ES-I3 (cell line): ENCODE measurements around the gene GABRA5.

Experiments used
- H3K36me3 ChIP-seq: 2 replicates; pipeline ENCODE4 v1.6.1; 2013; ENCODE audit warnings: mild to moderate bottlenecking, low read length, control low read depth, moderate library complexity; ENCODE audit not compliant: insufficient read depth
- H3K4me1 ChIP-seq: 2 replicates; pipeline ENCODE4 v1.6.1; 2013; ENCODE audit warnings: mild to moderate bottlenecking, control low read depth, low read length; ENCODE audit not compliant: insufficient read depth
- H3K9ac ChIP-seq: 2 replicates; pipeline ENCODE4 v1.6.1; 2013; ENCODE audit warnings: low read depth, mild to moderate bottlenecking, low read length, moderate library complexity
- H3K9me3 ChIP-seq: 2 replicates; pipeline ENCODE4 v1.6.1; 2013; ENCODE audit warnings: mild to moderate bottlenecking, low read length, moderate library complexity; ENCODE audit not compliant: control insufficient read depth, insufficient read depth

Gene GABRA5

DNA sequence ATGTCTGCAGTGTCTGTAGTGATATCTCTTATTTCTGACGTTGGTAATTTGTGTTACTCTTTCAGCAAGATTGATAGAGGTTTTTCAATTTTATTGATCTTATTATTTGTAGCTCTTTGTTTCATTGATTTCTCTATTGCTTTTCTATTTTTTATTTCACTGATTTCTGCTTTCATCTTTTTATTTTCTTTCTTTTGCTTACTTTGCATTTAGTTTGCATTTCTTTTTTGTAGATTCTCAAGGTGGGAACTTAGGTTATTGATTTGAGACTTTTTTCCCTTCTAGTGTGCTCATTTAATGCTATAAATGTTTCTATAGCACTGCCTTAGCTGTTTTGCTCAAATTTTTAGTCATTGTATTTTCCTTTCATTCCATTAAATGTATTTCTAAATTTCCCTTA, 54.6 kb downstream of the GABRA5 start:
- Histone ChIP-seq H3K9ac (no peak overlapping the region), H3K36me3 (no peaks in the 10 kb centered on the region), H3K9me3 (no peaks in the 10 kb centered on the region; the same call in 1 of the 2 replicates), H3K4me1 (no peaks in the 10 kb centered on the region)

DNA sequence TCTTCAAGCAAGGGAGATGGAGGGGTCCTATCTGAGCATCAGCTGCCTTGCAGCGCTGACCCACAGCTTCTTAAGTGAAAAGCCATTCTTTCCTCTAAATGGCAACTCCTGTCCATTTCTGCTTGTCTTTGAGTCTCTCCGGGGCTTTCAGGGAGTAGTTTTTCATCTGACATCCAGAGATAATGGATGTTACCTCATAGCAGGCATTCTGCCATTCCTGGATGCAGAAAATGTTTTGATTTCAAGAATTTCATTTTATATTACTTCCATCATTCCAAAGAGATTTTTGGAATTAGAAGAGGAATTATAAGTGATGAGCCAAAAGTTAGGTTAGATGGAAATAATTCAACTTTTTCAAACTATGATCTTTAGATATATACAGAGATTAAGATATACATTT, 59.2 kb downstream of the GABRA5 start:
- Histone ChIP-seq H3K9me3 (no peaks in the 10 kb centered on the region), H3K36me3 (no peaks in the 10 kb centered on the region), H3K9ac (no peak overlapping the region), H3K4me1 (no peaks in the 10 kb centered on the region)

- no peaks in the 10 kb centered on the region for H3K36me3 ChIP-seq
- no peaks in the 10 kb centered on the region for H3K4me1 ChIP-seq
These were observed 61.2 kb downstream of the GABRA5 start for GRCh38 chr15:26928051-26928450.

DNA sequence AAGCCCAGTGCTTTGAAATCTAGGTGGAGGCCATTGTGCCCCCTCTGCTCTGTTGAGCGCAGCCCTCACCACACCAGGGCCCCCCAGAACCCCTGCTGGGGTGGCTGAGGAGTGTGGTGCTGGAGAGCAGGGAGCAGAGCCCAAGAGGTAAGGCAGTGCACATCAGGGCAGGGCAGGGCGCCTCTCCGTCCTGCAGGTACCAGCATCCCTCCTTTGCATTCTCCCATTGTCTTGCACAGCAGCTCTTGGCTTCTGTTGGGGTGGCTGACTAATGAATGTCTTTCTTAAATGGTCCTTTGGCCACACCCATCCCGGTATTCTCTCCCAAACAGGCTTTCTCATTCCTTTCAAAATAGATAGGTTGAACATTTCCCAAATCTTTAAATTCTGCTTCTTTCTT, 62.7 kb downstream of the GABRA5 start:
- Histone ChIP-seq H3K9me3 (no peaks in the 10 kb centered on the region), H3K4me1 (no peaks in the 10 kb centered on the region)

More at GRCh38 chr15:26928051-26928450, 61.2 kb downstream of the GABRA5 start:
- Histone ChIP-seq H3K9ac (no peak overlapping the region), H3K9me3 (no peaks in the 10 kb centered on the region)

GRCh38 chr15:26934848-26935247, 68.0 kb downstream of the GABRA5 start:
- Histone ChIP-seq H3K4me1 (no peaks in the 10 kb centered on the region), H3K9me3 (no peaks in the 10 kb centered on the region), H3K36me3 (no peaks in the 10 kb centered on the region), H3K9ac (no peak overlapping the region)

More for the DNA sequence above, 62.7 kb downstream of the GABRA5 start:
- Histone ChIP-seq H3K36me3 (no peaks in the 10 kb centered on the region), H3K9ac (no peak overlapping the region)

- H3K4me1 ChIP-seq, result no peaks in the 10 kb centered on the region
- no peak overlapping the region for H3K9ac ChIP-seq
- H3K9me3 ChIP-seq, result no peaks in the 10 kb centered on the region
- H3K36me3 ChIP-seq, result no peaks in the 10 kb centered on the region
These were observed 68.5 kb downstream of the GABRA5 start for GRCh38 chr15:26935322-26935721.

- Histone ChIP-seq H3K36me3 (no peaks in the 10 kb centered on the region), H3K4me1 (no peaks in the 10 kb centered on the region), H3K9me3 (no peaks in the 10 kb centered on the region), H3K9ac (no peak overlapping the region)
These were observed 69.6 kb downstream of the GABRA5 start for GRCh38 chr15:26936502-26936901.

GRCh38 chr15:26937134-26937533, 70.3 kb downstream of the GABRA5 start:
- H3K36me3 ChIP-seq, result no peaks in the 10 kb centered on the region
- no peaks in the 10 kb centered on the region for H3K4me1 ChIP-seq
- no peak overlapping the region for H3K9ac ChIP-seq
- H3K9me3 ChIP-seq, result no peaks in the 10 kb centered on the region

GRCh38 chr15:26939398-26939797, 72.5 kb downstream of the GABRA5 start:
- Histone ChIP-seq H3K36me3 (no peaks in the 10 kb centered on the region), H3K4me1 (no peaks in the 10 kb centered on the region)

DNA sequence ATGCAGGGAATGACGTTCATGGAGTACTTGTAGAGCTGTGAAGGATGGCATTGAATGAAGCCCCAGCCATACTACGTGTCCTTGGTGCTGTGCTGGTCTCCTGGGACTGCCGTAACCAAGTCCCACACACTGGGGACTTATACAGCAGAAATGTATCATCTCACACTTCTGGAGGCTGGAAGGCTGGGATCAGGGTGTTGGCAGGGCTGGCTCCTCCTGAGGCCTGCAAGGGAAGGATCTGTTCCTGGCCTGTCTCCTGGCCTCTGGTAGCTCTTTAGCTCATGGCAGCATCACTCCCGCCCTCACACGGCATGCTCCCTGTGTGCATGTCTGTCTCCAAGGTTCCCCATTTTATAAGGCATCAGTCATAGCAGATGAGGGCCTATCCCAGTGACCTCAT, 74.6 kb downstream of the GABRA5 start:
- Histone ChIP-seq H3K4me1 (no peaks in the 10 kb centered on the region), H3K9ac (no peak overlapping the region), H3K36me3 (no peaks in the 10 kb centered on the region), H3K9me3 (no peaks in the 10 kb centered on the region)

More at GRCh38 chr15:26939398-26939797, 72.5 kb downstream of the GABRA5 start:
- no peak overlapping the region for H3K9ac ChIP-seq
- H3K9me3 ChIP-seq, result no peaks in the 10 kb centered on the region

DNA sequence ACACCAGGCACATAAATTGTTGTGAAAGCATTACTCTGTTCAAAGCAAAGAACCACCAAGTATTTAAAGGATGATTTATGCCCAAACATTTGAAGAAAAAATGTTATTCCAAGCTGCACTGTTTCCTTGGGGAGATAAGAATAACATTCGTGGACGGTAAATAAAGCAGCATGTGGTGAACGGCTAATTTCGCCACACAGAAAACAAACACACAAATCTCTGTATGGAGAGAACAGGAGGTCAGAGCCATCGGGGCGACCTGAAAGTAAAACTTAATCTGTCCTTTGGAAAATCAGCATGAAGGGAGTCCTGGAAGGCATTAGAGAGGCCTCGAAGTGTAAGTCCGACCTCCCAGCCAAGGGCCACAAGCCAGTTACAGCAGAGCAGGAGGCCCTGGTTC, 77.0 kb downstream of the GABRA5 start:
- Histone ChIP-seq H3K36me3 (no peaks in the 10 kb centered on the region), H3K4me1 (no peaks in the 10 kb centered on the region), H3K9me3 (no peaks in the 10 kb centered on the region), H3K9ac (no peak overlapping the region)

GRCh38 chr15:26945046-26945445, 78.2 kb downstream of the GABRA5 start:
- Histone ChIP-seq H3K9me3 (no peaks in the 10 kb centered on the region), H3K4me1 (no peaks in the 10 kb centered on the region), H3K36me3 (no peaks in the 10 kb centered on the region), H3K9ac (no peak overlapping the region)

- Histone ChIP-seq H3K36me3 (no peaks in the 10 kb centered on the region), H3K4me1 (no peaks in the 10 kb centered on the region), H3K9me3 (no peaks in the 10 kb centered on the region), H3K9ac (no peak overlapping the region)
These were observed 83.1 kb downstream of the GABRA5 start for GRCh38 chr15:26950001-26950400.

DNA sequence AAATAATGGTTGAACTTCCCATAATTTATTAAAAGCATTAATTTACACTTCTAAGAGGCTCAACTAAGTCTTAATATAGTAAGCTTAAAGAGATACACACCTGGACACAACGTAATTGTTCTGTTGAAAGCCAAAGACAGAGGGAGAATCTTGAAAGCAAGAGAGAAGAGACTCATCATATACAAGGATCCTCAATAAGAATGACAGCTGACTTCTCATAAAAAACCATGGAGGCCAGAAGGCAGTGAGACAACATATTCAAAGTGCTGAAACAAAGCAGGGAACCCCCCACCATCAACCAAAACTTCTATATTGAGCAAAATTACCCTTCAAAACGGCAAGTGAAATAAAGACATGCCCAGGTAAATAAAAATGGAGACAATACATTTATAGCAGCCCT, 87.5 kb downstream of the GABRA5 start:
- no peaks in the 10 kb centered on the region for H3K4me1 ChIP-seq
- no peaks in the 10 kb centered on the region for H3K9me3 ChIP-seq
- no peaks in the 10 kb centered on the region for H3K36me3 ChIP-seq
- no peak overlapping the region for H3K9ac ChIP-seq

DNA sequence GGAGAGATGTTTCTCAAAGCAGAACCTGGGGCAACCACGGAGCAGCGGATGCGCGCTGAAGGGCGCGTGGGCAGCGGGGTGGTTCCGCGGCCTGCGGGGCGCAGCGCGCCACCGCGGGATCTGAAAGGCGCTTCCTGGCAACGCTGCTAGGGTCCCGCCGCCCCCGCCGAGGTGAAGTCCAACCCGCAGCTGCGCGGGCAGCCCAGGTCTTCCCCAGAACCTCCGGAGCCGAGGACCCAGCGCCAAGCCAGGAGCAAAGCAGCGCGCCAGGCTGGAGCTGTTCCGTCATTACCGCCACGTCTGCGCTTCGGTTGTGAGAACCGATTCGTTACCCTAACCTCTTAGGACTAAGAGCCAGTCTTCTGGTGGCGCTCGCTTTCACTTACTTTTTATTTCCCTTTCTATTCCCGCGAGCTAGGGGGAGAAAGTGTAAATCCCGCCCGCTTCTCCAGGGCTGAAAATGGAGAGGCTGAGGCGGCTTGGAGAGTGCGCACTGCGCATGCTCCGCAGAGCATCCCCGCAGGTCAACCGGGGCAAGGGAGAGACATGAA, 100.9 kb downstream of the GABRA5 start:
- Histone ChIP-seq H3K36me3 (no peaks in the 10 kb centered on the region), H3K9ac (peak overlapping the region; percentile 66)

GRCh38 chr15:26968806-26969205, 101.9 kb downstream of the GABRA5 start:
- Histone ChIP-seq H3K4me1 (no peaks in the 10 kb centered on the region; the same call in 1 of the 2 replicates), H3K9ac (no peak overlapping the region), H3K9me3 (no peaks in the 10 kb centered on the region), H3K36me3 (no peaks in the 10 kb centered on the region)

More for the DNA sequence above, 100.9 kb downstream of the GABRA5 start:
- no peaks in the 10 kb centered on the region for H3K9me3 ChIP-seq
- no peaks in the 10 kb centered on the region; the same call in 1 of the 2 replicates for H3K4me1 ChIP-seq
